HTR-8/SVneo (cell line): ENCODE measurements around the gene PLEK.
"Not testable (repeated sequence)": the region's sequence is repeated elsewhere in the genome, so short reads cannot be mapped to it uniquely, and the experiment has no call there.

Experiments used
- DNase-seq: peaks from one replicate; pipeline ENCODE4 v3.0.0; 2011; ENCODE audit warnings: low spot score, mixed read lengths; ENCODE audit not compliant: insufficient read length
- FAIRE-seq: peaks from 2 replicates; lab custom pipeline; 2011; peaks lifted over from hg19 to GRCh38; lab: Jason Lieb, UNC

PLEK gene

GRCh38 chr2:68379184-68379708, 14.2 kb downstream of the PLEK start:
- FAIRE-seq, result no peak
- DNase-seq, result no peak

GRCh38 chr2:68383778-68384177, 18.7 kb downstream of the PLEK start:
- FAIRE-seq (no peak), DNase-seq (no peak)

GRCh38 chr2:68384485-68385107, 19.5 kb downstream of the PLEK start:
- no peak for FAIRE-seq
- no peak for DNase-seq

- FAIRE-seq (peak; percentile 9), DNase-seq (no peak)
Observed at GRCh38 chr2:68385220-68385906, 20.3 kb downstream of the PLEK start.

GRCh38 chr2:68385907-68386287, 20.8 kb downstream of the PLEK start:
- no peak for FAIRE-seq

GRCh38 chr2:68386365-68386764, 21.3 kb downstream of the PLEK start:
- DNase-seq (no peak), FAIRE-seq (no peak)

More at GRCh38 chr2:68385907-68386287, 20.8 kb downstream of the PLEK start:
- no peak for DNase-seq

GRCh38 chr2:68387408-68388350, 22.6 kb downstream of the PLEK start:
- no peak for DNase-seq
- peak; percentile 44 for FAIRE-seq

- DNase-seq (no peak), FAIRE-seq (no peak)
Observed at GRCh38 chr2:68388358-68388757, 23.3 kb downstream of the PLEK start.

GRCh38 chr2:68388772-68389171, 23.7 kb downstream of the PLEK start:
- no peak for DNase-seq
- FAIRE-seq, result no peak

- DNase-seq, result no peak
- no peak for FAIRE-seq
Observed at GRCh38 chr2:68390114-68390513, 25.0 kb downstream of the PLEK start.

- FAIRE-seq (no peak), DNase-seq (no peak)
Observed at GRCh38 chr2:68390586-68390985, 25.5 kb downstream of the PLEK start.

- DNase-seq (no peak), FAIRE-seq (peak; percentile 87)
Observed at GRCh38 chr2:68391099-68391498, 26.0 kb downstream of the PLEK start.

- no peak for DNase-seq
- no peak for FAIRE-seq
Observed at GRCh38 chr2:68391869-68392268, 26.8 kb downstream of the PLEK start.

GRCh38 chr2:68396093-68396492, 31.0 kb downstream of the PLEK start:
- DNase-seq (no peak), FAIRE-seq (no peak)

- not testable (repeated sequence) for DNase-seq, FAIRE-seq
Observed at GRCh38 chr2:68397704-68398263, 32.7 kb downstream of the PLEK start.

- DNase-seq, result no peak
- FAIRE-seq, result no peak
Observed at GRCh38 chr2:68403199-68403644, 38.1 kb downstream of the PLEK start.

GRCh38 chr2:68404164-68404563, 39.1 kb downstream of the PLEK start:
- DNase-seq (no peak), FAIRE-seq (no peak)

- no peak for DNase-seq
- FAIRE-seq, result no peak
Observed at GRCh38 chr2:68404893-68405799, 40.1 kb downstream of the PLEK start.

- DNase-seq, result no peak
Observed at GRCh38 chr2:68411397-68412126, 46.5 kb downstream of the PLEK start.

More at GRCh38 chr2:68411397-68412126, 46.5 kb downstream of the PLEK start:
- no peak for FAIRE-seq
